NCI-H1436 (cell line): ENCODE results near the gene CNTNAP5.

ENCODE experiments used
- DNase-seq: peaks from one replicate; lab custom pipeline; 2025; lab: John Stamatoyannopoulos, UW

CNTNAP5 gene

DNA sequence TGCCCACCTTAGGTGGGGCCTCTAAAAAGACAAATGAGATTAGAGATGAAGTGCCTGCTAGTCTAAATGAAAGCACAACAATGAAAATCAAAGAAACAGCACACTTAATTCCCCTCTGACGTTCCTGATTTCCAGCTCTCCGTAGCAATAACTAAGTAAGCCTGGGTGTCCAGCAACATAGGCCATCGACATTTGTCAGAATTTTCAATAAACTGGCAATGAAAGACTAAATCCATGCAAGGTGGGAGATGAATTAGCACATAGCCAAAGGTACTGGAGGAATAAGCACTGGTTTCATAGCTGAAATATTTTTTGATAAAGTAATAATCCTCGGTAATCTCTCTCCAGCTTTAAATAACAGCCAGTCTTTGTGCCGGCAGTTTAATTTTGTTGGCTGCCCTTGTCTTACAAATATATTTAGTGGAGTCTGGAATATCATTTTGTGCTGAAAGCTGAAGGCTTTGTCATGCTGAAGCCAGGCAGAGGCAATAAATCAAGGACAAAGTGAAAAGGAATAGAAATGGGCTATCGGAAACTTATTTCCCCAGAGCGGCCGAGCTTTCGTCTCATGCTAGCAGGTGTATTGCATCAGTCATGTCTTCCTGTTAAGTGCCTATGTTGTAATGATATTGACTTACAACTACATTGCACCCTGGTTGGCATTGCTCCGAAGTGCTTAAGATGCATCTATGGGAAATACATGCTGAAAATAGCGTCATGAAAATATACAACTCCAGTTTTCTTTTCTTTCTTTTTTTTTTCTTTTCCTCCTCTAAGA, 790.1 kb downstream of the CNTNAP5 start:
- DNase-seq: no peak

DNA sequence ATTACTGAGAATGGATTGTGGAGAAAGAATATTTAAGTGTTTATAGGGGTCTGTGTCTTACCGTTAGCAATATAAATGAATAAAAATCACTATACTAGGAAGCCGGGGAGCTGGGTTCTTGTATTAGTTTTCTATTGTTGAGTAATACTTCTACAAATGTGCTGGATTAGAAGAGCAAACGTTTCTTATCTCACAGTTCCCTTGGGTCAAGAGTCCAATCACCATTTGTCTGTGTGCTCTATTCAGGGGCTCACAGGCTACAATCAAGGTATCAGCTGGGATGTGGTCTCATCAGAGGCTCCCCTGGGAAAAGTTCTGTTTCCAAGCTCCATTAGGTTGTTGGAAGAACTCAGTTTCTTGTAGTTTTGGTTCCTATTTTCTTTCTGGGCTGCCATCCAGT, 790.9 kb downstream of the CNTNAP5 start:
- DNase-seq: no peak

DNA sequence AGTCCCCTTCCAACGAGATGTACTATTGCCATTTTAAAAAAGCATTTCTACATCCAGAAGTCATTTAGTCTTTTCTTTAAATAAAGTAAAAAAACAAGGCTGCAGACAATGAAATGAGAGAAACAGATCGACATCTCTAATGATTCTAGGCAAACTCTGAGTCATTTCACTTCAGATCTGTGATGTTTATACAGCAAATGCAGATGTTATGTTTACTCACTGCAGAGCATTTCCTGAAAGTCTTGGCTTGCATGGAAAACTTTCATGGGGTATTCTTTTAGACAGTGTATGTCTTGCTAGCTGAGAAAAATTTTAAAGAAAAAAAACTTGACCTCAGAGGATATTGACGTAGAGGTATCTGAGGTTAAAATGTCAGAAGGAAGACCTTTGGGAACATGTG, 797.4 kb downstream of the CNTNAP5 start:
- no peak for DNase-seq

DNA sequence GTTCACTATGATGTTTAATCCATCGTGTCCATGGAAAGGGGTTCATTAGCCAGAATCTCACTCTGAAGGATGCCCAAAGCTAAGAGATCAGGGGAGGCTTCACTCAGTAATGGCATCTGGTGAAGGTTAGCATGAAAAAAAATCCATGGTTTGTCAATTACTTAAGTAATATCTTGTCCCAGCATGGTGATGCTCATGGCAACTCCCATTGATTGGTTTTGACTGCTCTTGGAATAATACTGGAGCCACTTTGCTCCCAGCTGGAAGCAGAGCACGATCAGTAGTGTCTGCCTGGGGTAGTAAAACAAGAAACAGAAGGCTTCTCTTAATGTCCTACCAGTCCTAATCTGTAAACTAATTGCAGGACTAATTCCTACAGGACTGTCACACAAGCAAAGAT, 799.4 kb downstream of the CNTNAP5 start:
- DNase-seq: no peak

- no peak for DNase-seq
Observed at GRCh38 chr2:124832521-124832920, 807.4 kb downstream of the CNTNAP5 start.

DNA sequence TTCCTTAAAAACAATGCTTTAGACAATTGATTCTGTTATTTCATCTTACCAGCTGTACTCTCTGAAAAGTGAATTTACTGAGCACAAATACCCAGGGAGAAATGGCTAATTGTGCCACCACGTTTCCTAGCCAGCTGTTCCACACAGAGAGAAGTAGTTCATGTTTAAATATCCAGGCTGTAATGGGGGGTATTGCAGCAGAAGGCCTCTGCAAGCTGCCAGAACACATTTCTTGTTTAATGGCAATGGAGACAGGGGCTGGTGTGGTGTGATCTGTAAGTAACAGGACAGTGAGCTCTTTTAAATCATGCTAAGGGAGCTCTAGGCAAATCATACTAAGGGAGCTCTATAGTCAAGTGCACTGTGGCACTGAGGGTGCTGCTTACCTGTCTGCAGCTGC, 809.2 kb downstream of the CNTNAP5 start:
- DNase-seq: no peak

DNA sequence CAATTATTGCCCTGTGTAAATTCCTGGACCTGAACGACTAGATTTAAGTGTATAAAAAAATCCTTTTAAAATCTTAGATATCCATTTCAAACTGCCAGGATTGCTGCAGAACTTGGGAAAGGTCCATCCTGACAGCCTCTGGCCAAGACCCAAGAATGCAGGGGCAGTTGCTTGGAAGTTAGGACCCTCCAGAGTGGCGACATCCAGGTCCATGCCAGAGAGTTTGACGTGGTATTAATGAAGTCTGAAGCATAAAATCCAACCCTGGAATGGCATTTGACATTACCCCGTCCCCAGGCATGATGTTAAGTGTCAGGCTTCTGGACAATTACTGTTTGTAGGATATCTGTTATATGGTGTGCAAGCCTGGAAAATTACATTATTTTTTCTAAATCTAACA, 810.2 kb downstream of the CNTNAP5 start:
- no peak for DNase-seq

- DNase-seq: no peak
Observed at GRCh38 chr2:124836416-124836815, 811.3 kb downstream of the CNTNAP5 start.

DNA sequence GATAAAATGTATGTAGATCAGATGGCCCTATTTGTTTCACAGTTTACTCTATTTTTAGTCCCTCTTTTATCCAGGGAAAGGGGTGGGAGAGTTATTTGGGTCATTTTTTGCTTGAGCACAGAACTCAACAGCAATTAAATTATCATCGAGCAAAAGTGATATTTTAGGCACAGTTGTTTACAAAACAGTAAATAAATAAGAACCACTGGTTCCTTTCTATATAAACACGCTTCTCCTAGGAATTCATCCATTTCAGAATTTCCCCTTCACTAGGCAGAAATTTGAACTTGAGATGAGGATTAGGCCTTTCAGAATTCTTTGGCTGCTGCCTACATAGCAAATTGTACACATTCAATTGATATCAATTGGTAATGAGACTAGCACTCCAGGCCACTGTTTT, 812.4 kb downstream of the CNTNAP5 start:
- DNase-seq: no peak

GRCh38 chr2:124838406-124838805, 813.3 kb downstream of the CNTNAP5 start:
- no peak for DNase-seq

DNA sequence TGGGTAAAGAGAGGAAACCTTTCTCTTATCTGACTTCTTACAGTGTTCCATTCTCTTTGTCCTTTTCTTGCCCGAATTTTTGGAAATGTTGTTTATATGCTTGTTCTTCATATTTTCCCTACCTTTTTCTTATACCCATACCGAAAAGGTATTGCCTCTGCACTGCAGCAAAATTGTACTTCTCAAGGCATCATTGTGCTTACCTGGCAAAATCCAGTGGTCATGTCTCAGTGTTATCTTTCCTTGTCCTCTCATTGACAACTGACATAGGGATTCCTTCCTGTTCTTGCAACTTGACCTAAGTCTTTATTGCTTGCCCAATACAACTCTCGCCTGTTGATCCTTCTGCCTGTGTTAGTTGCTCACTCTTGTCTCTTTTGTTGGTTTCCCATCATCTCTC, 842.2 kb downstream of the CNTNAP5 start:
- no peak for DNase-seq

DNA sequence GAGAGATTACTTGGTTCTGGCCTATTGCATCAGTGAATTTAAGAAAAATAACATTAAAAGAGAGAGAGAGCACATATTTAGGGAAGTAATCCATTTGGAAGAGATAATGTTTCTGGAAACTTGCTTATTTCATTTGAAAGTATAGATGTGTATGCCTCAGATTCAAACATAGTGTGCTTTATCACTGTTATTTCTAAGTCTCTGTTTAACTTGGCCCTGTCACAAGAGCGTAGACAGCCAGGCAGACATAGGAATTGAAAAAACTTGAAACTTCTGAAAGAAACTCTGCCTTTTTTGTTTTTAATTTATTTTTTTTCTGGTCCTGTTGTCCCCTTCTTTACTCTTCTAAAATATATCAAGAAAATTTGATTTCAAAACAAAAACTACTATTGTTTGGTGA, 849.1 kb downstream of the CNTNAP5 start:
- DNase-seq: no peak

GRCh38 chr2:124874676-124875075, 849.6 kb downstream of the CNTNAP5 start:
- no peak for DNase-seq

DNA sequence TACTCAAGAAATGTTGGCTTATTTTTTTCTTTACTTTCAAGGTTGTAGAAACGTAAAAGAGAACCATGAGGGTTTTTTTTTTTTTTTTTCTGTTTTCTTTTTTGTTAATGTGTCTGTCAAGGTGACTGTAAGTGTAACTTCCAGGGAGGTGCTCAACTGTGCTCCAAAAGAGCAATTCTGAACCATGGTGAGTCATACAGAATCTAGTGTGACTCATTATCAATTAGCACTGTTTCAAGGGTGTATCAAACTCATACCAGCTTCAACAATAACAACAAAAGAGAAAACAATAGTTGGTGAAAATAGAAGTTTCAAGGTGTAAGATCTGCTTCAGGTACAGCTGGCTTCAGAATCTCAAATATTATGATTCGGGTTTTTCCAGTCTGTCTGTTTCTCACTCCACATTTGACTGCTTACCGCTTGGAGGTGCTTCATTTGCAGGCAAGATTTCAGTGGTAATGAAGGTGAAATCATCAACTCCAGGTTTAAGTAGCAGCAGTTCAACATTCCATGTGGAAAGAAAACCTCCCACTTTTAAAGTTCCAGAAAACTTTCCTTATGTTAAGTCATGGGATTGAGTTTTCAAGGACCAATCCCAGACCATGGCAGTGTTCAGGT, 850.6 kb downstream of the CNTNAP5 start:
- DNase-seq: no peak

DNA sequence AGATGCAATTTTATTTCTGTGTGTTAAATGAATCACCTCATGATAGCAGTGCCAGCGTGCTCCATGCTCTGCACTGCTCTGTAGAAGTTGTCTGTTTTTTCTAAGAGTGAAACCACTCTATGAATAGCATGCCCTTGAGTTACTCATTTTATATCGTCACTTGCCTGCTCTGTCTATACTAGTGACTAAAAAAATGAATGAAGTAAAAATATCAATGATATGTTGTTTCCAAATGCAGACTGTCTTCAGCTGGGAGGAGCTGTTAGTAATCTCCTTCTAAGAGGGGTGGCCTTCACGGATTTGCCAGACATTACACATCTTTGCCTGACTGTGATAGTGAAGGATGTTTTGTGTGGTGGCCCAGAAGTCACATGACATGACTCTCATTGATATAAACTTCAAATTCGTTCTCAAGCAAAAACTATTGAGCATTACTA, 852.1 kb downstream of the CNTNAP5 start:
- DNase-seq: no peak

- no peak for DNase-seq
Observed at GRCh38 chr2:124879640-124880039, 854.6 kb downstream of the CNTNAP5 start.

DNA sequence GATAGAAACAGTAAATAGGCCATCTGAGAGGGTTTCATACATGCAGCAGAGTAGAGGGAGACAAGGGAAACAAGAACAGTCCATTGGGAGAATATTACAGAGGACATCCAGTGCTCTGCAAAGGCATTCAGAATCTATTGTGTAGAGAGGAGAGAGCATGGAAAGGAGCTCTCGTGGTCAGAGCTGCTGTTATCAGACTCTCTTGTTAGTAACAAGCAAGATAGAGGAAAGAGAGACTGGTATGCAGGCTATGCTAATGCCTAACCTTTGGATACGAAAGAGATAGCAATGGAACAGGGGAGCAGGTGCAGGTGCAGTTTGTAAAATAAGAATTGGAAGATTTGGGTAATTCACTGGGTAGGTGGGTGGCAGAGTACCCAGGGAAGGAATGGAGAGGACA, 855.9 kb downstream of the CNTNAP5 start:
- DNase-seq: no peak

GRCh38 chr2:124882423-124882822, 857.3 kb downstream of the CNTNAP5 start:
- no peak for DNase-seq

DNA sequence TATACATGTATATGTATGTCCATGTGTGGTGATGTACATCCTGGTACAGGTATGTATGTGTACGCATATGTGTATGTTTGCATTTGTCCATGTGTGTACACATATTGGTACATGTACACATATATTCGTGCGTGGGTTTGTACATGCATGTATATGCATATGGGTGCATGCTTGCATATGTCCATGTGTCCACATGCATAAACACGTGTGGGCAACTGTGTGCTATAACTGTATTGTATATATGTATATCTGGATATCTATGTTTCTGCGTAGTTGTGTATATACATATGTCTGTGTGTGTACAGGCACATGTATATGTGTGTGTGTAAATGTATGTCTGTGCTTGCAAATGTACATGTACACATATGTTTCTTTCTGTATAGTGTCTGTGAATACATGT, 858.5 kb downstream of the CNTNAP5 start:
- no peak for DNase-seq

DNA sequence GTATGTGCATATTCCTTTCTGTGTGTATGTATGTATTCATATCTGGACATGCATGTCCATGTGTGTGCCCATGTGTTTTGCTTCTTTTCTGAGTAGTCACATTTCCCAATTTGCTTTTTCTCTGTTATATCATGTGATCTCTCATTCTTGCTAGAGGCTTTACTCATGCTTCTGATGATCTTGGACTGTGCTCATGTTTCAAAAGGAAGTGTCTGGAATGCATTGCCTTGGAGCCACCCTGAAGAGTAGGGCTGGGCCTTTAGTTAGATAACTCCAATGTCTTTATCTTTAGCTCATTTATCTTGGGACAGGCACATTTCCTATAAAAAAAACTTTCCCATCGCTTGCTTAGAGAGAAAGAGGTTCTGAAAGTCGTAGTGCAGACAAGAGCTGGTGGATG, 859.2 kb downstream of the CNTNAP5 start:
- DNase-seq: no peak

- no peak for DNase-seq
Observed at GRCh38 chr2:124886216-124886615, 861.1 kb downstream of the CNTNAP5 start.

DNA sequence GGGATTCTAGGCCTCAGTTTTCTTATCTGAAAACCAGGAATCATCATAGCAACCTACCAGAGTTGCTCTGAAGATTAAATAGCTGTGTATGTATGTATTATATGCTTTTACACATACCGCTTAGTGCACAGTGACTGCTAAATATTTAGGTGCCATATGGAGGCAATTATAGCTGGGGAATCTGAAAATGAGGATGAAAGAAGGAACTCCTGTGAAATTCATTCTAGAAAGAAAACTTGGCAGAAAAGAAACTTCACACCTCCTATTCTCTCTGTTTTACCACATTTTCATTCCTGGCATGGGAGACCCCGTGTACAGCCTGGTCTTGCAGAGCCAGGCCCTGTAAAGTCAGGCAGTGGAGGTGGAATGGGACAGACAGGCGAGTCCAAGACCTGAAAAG, 862.4 kb downstream of the CNTNAP5 start:
- no peak for DNase-seq

DNA sequence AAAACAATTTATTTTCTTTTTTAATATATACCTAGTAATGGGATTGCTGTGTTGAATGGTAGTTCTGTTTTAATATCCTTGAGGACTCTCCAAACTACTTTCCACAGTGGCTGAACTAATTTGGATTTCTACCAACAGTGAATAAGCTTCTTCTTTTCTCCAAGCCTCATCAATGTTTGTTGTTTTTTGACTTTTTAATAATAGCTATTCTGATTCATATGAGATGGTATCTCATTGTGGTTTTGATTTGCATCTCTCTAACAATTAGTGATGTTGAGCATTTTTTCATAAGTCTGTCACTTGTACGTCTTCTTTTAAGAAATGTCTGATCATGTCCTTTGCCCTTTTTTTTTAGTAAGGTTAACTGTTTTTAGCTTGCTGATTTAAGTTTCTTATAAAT, 863.3 kb downstream of the CNTNAP5 start:
- no peak for DNase-seq

DNA sequence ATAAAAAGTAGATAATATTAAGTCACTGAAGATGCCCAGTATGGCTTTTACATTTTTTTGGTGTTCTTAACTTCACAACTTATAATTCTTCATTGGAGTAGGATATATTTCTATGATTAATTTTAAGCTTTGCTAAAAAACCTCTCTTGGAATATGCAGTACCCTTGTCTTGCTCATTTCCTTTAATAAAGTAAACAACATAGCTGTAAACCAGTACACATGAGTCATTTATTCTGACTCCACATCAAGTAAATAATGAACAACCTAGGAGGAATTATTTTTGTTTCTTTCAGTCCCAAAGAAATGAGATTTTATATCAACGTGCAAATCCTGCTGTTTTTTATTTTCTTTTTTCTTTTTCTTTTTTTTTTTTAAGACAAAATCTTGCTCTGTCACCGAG, 869.1 kb downstream of the CNTNAP5 start:
- DNase-seq: no peak
